ENCODE data around the gene CDC14A.

CDC14A gene

GRCh38 chr1:100461222-100461621, 108.9 kb downstream of the CDC14A start:
- TF ChIP-seq NFIC (IDR thresholded peaks at IDR 0.05) (peak; percentile 69), REST (IDR thresholded peaks at IDR 0.05; ENCODE audit: low read depth) (no peak), TEAD4 (IDR thresholded peaks at IDR 0.05) (peak; percentile 62), TCF12 (IDR thresholded peaks at IDR 0.05; ENCODE audit: low read depth) (peak; percentile 96), EP300 (IDR thresholded peaks at IDR 0.05; ENCODE audit: borderline replicate concordance) (peak; percentile 69; the same call in 1 of the 2 replicates), CEBPB (IDR thresholded peaks at IDR 0.05) (no peak)

- no peak for TF ChIP-seq EP300 (IDR thresholded peaks at IDR 0.05; ENCODE audit: borderline replicate concordance)
Observed at GRCh38 chr1:100462326-100463025, 110.2 kb downstream of the CDC14A start.

GRCh38 chr1:100463791-100464424, 111.6 kb downstream of the CDC14A start:
- TF ChIP-seq MAX (IDR thresholded peaks at IDR 0.05) = peak; percentile 53; the same call in 1 of the 2 replicates
- TF ChIP-seq TCF12 (IDR thresholded peaks at IDR 0.05; ENCODE audit: low read depth) = no peak
- peak; percentile 16; the same call in 1 of the 2 replicates for TF ChIP-seq FOXM1 (IDR thresholded peaks at IDR 0.05; ENCODE audit: borderline replicate concordance, low read depth)
- peak; percentile 86 for TF ChIP-seq RAD21 (IDR thresholded peaks at IDR 0.05; ENCODE audit: low read depth)

GRCh38 chr1:100469578-100469977, 117.3 kb downstream of the CDC14A start:
- TF ChIP-seq FOXM1 (IDR thresholded peaks at IDR 0.05; ENCODE audit: borderline replicate concordance, low read depth) (no peak), USF1 (IDR thresholded peaks at IDR 0.05) (no peak), TCF12 (IDR thresholded peaks at IDR 0.05; ENCODE audit: low read depth) (no peak), EGR1 (IDR thresholded peaks at IDR 0.05) (no peak), CEBPB (IDR thresholded peaks at IDR 0.05) (no peak), CREB1 (IDR thresholded peaks at IDR 0.05; ENCODE audit: low read depth) (no peak), ZBTB7A (IDR thresholded peaks at IDR 0.05; ENCODE audit: low read depth) (no peak), RAD21 (IDR thresholded peaks at IDR 0.05; ENCODE audit: low read depth) (no peak)

- TF ChIP-seq MAX (IDR thresholded peaks at IDR 0.05) (no peak), TEAD4 (IDR thresholded peaks at IDR 0.05) (no peak), USF1 (IDR thresholded peaks at IDR 0.05) (no peak), RAD21 (IDR thresholded peaks at IDR 0.05; ENCODE audit: low read depth) (no peak), REST (IDR thresholded peaks at IDR 0.05; ENCODE audit: low read depth) (no peak), TAF1 (IDR thresholded peaks at IDR 0.05; ENCODE audit: low read depth) (no peak), ZBTB7A (IDR thresholded peaks at IDR 0.05; ENCODE audit: low read depth) (no peak), FOXM1 (IDR thresholded peaks at IDR 0.05; ENCODE audit: borderline replicate concordance, low read depth) (no peak), TCF12 (IDR thresholded peaks at IDR 0.05; ENCODE audit: low read depth) (no peak), EGR1 (IDR thresholded peaks at IDR 0.05) (no peak), CEBPB (IDR thresholded peaks at IDR 0.05) (no peak), YY1 (IDR thresholded peaks at IDR 0.05; ENCODE audit: low read depth) (no peak), EP300 (IDR thresholded peaks at IDR 0.05; ENCODE audit: borderline replicate concordance) (no peak), CREB1 (IDR thresholded peaks at IDR 0.05; ENCODE audit: low read depth) (no peak)
Observed at GRCh38 chr1:100474834-100475233, 122.5 kb downstream of the CDC14A start.

GRCh38 chr1:100476735-100477290, 124.5 kb downstream of the CDC14A start:
- no peak for TF ChIP-seq ZBTB7A (IDR thresholded peaks at IDR 0.05; ENCODE audit: low read depth)
- no peak for TF ChIP-seq TEAD4 (IDR thresholded peaks at IDR 0.05)
- TF ChIP-seq YY1 (IDR thresholded peaks at IDR 0.05; ENCODE audit: low read depth) = no peak
